ENCODE measurements around the gene TROAP. TPM values are rescaled to one million over a fixed set of nuclear protein-coding genes. Genes with fewer than 3 reads are reported as not detected.

The TROAP gene
- total RNA-seq, 2 donors from 2014 or later = 0.27 to 0.99 TPM

- H3K27me3 ChIP-seq (replicated peaks; ENCODE audit: insufficient read depth) = peaks cover 24% of the 10 kb centered on the region
- no peaks in the 10 kb centered on the region for H3K9me3 ChIP-seq
- H3K27ac ChIP-seq = no peak within 1 kb of the TSS
- H3K4me1 ChIP-seq (ENCODE audit: control insufficient read depth in 1 of 2, low read depth in 2 of 2) = peaks cover 41 to 52% of the 10 kb centered on the region in 2 donors
- DNase-seq (ENCODE audit: low spot score) (no peak), ATAC-seq (ENCODE audit: insufficient number of reproducible peaks, low FRiP score, low read depth) (no peak)
- no peaks in the 10 kb centered on the region for H3K36me3 ChIP-seq
- no peak for TF ChIP-seq CTCF (IDR thresholded peaks at IDR 0.05)
- peak within 1 kb of the TSS; percentile 70 for H3K4me3 ChIP-seq
Measured at GRCh38 chr12:49346659-49347310, 23.7 kb downstream of the TROAP start, which contains the start of gene DNAJC22. Gene DNAJC22, plus strand, starts transcription at chr12:49346888. Its CDS starts 1,985 bp downstream, at chr12:49348873.

- peaks cover 24% of the 10 kb centered on the region for H3K27me3 ChIP-seq (replicated peaks; ENCODE audit: insufficient read depth)
- H3K4me1 ChIP-seq (ENCODE audit: control insufficient read depth in 1 of 2, low read depth in 2 of 2) = peaks cover 35 to 45% of the 10 kb centered on the region in 2 donors
- no peak for DNase-seq (ENCODE audit: low spot score)
- H3K9me3 ChIP-seq = no peaks in the 10 kb centered on the region
- peak; percentile 32 for ATAC-seq (ENCODE audit: insufficient number of reproducible peaks, low FRiP score, low read depth)
- peak; percentile 97 for TF ChIP-seq CTCF (IDR thresholded peaks at IDR 0.05)
- H3K27ac ChIP-seq = no peak overlapping the region
- no peaks in the 10 kb centered on the region for H3K36me3 ChIP-seq
- peak overlapping the region; percentile 70 for H3K4me3 ChIP-seq
Measured at GRCh38 chr12:49347311-49348193, 24.5 kb downstream of the TROAP start.

DNA sequence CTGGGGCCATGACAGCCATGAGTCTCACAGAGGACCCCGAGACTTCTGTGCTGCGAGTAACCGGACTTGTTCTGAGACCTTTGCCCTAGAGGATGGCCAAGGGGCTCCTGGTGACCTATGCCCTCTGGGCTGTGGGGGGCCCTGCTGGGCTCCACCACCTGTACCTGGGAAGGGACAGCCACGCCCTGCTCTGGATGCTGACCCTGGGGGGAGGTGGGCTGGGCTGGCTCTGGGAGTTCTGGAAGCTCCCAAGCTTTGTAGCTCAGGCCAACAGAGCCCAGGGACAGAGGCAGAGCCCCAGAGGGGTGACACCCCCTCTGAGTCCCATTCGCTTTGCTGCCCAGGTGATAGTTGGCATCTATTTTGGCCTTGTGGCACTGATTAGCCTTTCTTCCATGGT lies 25.7 kb downstream of the TROAP start:
- DNase-seq (ENCODE audit: low spot score) (no peak), ATAC-seq (ENCODE audit: insufficient number of reproducible peaks, low FRiP score, low read depth) (no peak)
- Histone ChIP-seq H3K27me3 (replicated peaks; ENCODE audit: insufficient read depth) (peaks cover 23% of the 10 kb centered on the region), H3K4me3 (no peak overlapping the region), H3K27ac (no peak overlapping the region), H3K9me3 (no peaks in the 10 kb centered on the region), H3K36me3 (no peaks in the 10 kb centered on the region), H3K4me1 (ENCODE audit: control insufficient read depth in 1 of 2, low read depth in 2 of 2) (peaks cover 26 to 35% of the 10 kb centered on the region in 2 donors)
- no peak for TF ChIP-seq CTCF (IDR thresholded peaks at IDR 0.05)

DNA sequence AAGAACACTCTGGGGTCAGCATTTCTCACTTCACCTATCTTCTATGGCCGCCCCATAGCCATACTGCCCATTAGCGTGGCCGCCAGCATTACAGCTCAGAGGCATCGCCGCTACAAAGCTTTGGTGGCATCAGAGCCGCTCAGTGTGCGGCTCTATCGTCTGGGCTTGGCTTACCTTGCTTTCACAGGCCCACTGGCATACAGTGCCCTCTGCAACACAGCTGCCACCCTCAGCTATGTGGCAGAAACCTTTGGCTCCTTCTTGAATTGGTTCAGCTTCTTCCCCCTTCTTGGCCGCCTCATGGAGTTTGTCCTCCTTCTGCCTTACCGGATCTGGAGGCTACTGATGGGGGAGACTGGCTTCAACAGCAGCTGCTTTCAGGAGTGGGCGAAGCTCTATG lies 26.2 kb downstream of the TROAP start:
- Histone ChIP-seq H3K27ac (no peak overlapping the region), H3K9me3 (no peaks in the 10 kb centered on the region), H3K36me3 (no peaks in the 10 kb centered on the region), H3K4me1 (ENCODE audit: control insufficient read depth in 1 of 2, low read depth in 2 of 2) (peaks cover 26 to 35% of the 10 kb centered on the region in 2 donors), H3K4me3 (no peak overlapping the region), H3K27me3 (replicated peaks; ENCODE audit: insufficient read depth) (peaks cover 18% of the 10 kb centered on the region)
- no peak for DNase-seq (ENCODE audit: low spot score)
- no peak for TF ChIP-seq CTCF (IDR thresholded peaks at IDR 0.05)
- no peak for ATAC-seq (ENCODE audit: insufficient number of reproducible peaks, low FRiP score, low read depth)

DNA sequence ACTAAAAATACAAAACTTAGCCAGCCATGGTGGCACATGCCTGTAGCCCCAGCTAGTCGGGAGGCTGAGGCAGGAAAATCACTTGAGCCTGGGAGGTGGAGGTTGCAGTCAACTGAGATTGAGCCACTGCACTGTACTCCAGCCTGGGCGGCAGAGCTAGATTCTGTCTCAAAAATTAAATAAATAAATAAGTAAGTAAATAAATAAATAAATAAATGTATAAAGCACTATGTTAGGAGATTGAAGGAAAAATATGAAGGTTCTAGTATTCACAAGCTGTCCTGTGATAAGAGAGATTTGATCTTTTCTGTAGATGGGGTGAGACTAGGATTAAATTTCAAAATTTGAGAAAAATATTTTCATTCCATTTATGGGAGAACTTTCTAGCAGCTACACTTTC lies 29.3 kb downstream of the TROAP start:
- H3K27ac ChIP-seq = no peak overlapping the region
- H3K4me3 ChIP-seq = no peak overlapping the region
- peaks cover under 1% of the 10 kb centered on the region for H3K27me3 ChIP-seq (replicated peaks; ENCODE audit: insufficient read depth)
- DNase-seq (ENCODE audit: low spot score) (no peak), ATAC-seq (ENCODE audit: insufficient number of reproducible peaks, low FRiP score, low read depth) (no peak)
- H3K4me1 ChIP-seq (ENCODE audit: control insufficient read depth in 1 of 2, low read depth in 2 of 2) = peaks cover 4 to 10% of the 10 kb centered on the region in 2 donors
- H3K36me3 ChIP-seq = no peaks in the 10 kb centered on the region
- no peak for TF ChIP-seq CTCF (IDR thresholded peaks at IDR 0.05)
- H3K9me3 ChIP-seq = no peaks in the 10 kb centered on the region

All from thoracic aorta (tissue), 2 donors.